ENCODE results near the gene ATP10B.

- TF ChIP-seq RAD21 (IDR thresholded peaks at IDR 0.05 in 1 of 2, conservative IDR thresholded peaks at IDR 0.05 in 1 of 2; ENCODE audit: low read depth in 2 of 2, low read length in 2 of 2) = no peak
- TF ChIP-seq EZH2 (IDR thresholded peaks at IDR 0.05; ENCODE audit: low read depth, low read length, severe bottlenecking) = no peak
- TF ChIP-seq, protein P1, sequence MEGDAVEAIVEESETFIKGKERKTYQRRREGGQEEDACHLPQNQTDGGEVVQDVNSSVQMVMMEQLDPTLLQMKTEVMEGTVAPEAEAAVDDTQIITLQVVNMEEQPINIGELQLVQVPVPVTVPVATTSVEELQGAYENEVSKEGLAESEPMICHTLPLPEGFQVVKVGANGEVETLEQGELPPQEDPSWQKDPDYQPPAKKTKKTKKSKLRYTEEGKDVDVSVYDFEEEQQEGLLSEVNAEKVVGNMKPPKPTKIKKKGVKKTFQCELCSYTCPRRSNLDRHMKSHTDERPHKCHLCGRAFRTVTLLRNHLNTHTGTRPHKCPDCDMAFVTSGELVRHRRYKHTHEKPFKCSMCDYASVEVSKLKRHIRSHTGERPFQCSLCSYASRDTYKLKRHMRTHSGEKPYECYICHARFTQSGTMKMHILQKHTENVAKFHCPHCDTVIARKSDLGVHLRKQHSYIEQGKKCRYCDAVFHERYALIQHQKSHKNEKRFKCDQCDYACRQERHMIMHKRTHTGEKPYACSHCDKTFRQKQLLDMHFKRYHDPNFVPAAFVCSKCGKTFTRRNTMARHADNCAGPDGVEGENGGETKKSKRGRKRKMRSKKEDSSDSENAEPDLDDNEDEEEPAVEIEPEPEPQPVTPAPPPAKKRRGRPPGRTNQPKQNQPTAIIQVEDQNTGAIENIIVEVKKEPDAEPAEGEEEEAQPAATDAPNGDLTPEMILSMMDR (IDR thresholded peaks at IDR 0.05; ENCODE audit: control extremely low read depth in 1 of 3, insufficient read depth in 1 of 3, low read depth in 1 of 3, low read length in 3 of 3) = no peak
- TF ChIP-seq POLR2A (IDR thresholded peaks at IDR 0.05; ENCODE audit: control extremely low read depth in 1 of 2, low read depth in 2 of 2, low read length in 2 of 2) = no peak
- TF ChIP-seq JUN (IDR thresholded peaks at IDR 0.05; ENCODE audit: low read depth, low read length) = no peak
- no peak for TF ChIP-seq BACH1 (IDR thresholded peaks at IDR 0.05; ENCODE audit: low read length)
- no peak for TF ChIP-seq GABPA (IDR thresholded peaks at IDR 0.05; ENCODE audit: borderline replicate concordance, insufficient read depth, low read length)
- TF ChIP-seq POLR2AphosphoS5 (IDR thresholded peaks at IDR 0.05; ENCODE audit: low read depth, low read length) = no peak
- TF ChIP-seq HDAC6 (IDR thresholded peaks at IDR 0.05; ENCODE audit: low read depth, low read length) = no peak
- no peak for TF ChIP-seq KDM4A (IDR thresholded peaks at IDR 0.05; ENCODE audit: low read depth, low read length, severe bottlenecking)
- TF ChIP-seq, protein P2, sequence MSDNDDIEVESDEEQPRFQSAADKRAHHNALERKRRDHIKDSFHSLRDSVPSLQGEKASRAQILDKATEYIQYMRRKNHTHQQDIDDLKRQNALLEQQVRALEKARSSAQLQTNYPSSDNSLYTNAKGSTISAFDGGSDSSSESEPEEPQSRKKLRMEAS (IDR thresholded peaks at IDR 0.05) = no peak
- TF ChIP-seq SP1 (IDR thresholded peaks at IDR 0.05; ENCODE audit: low read depth, low read length) = no peak
Measured at GRCh38 chr5:160638161-160638742, 213.8 kb downstream of the ATP10B start.

Data from H1 (cell line).